Measurements from ENCODE around the gene SLC29A1. TPM values are rescaled to one million over a fixed set of nuclear protein-coding genes. Genes with fewer than 3 reads are reported as not detected.

SLC29A1 gene
- total and polyA plus RNA-seq, 2 donors (not counting 3 experiments of a cell fraction or from before 2014, with no cell fraction given): 202 to 539 TPM

DNA sequence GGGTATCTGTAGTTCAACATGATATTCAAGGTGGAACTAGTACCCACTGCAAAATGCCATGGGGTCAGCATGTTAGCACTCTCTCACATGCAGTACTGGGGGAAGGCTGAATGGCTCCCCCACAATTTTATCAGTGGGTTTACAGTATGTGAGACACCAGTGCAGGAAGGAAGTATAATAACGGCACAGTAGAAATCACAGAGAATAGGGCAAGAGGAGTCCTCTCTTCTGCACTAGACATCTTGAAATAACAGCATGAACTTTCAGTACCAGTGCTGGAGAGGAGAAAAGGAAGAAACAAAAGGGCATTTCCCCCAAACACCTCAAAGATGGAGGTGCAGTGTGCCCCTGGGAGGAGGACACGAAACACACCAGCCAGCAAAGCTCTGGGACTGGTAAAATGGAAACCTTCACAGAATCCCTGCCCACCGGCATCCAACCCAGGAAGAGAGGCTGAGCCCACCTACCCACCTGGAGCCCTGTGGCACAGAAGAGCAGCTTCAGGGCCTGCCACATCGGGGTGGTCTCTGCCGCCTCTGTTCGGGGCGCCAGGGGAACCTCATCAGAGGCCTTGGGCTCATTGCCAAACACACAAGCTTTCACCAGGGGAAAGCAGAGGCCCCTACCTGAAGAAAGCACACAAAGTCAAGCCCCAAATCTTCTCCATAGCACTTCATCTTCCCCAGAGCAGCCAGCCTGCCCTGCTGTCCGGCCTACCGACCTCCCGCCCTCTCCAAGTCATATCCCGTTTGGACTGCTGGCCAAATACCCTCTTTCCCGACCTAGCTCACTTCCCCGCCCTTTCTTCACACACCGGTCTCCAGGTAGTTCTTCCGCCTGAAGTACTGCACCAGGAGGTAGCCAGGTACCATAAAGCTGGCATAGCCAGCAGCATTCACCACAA is 32.7 kb downstream of the SLC29A1 start:
- H3K4me2 ChIP-seq (ENCODE audit: insufficient read depth, low read length): peak overlapping the region; percentile 63
- H3K4me1 ChIP-seq (ENCODE audit: control insufficient read depth, extremely low read depth, insufficient read depth, low read length): peaks cover 13% of the 10 kb centered on the region
- DNase-seq (ENCODE audit: low read depth, low spot score) (no peak), FAIRE-seq (peak; percentile 67)
- H3K27ac ChIP-seq (ENCODE audit: insufficient read depth, low read depth, low read length): peak overlapping the region; percentile 49
- H3K9me3 ChIP-seq (replicated peaks; ENCODE audit: control insufficient read depth, insufficient read depth, low read length): no peaks in the 10 kb centered on the region
- H3K9me1 ChIP-seq (replicated peaks; ENCODE audit: control insufficient read depth, extremely low read depth, insufficient read depth, low read length): no peaks in the 10 kb centered on the region
- H4K20me1 ChIP-seq (replicated peaks; ENCODE audit: control insufficient read depth, extremely low read depth, insufficient read depth, low read length): peaks cover 2% of the 10 kb centered on the region
- no TSS peak for BruUV-seq (replicated peaks)
- no peak overlapping the region for H2AFZ ChIP-seq (ENCODE audit: low read depth, low read length)
- H3K27me3 ChIP-seq (ENCODE audit: control insufficient read depth in 2 of 2, insufficient read depth in 2 of 2, low read length in 2 of 2): no peaks in the 10 kb centered on the region
- H3K9ac ChIP-seq (replicated peaks; ENCODE audit: extremely low read depth, insufficient read depth, low read length): peak overlapping the region; percentile 69
- intact Hi-C loops (cut with micrococcal nuclease): loop anchor here (1.0 to 2.0 kb wide), 2 partner anchors 9 to 35 kb away; partner anchors contain the start of gene HSP90AB1
- ChIA-PET POLR2A (interaction anchor here (0.6 to 2.9 kb wide), 5 partner anchors 9 to 160 kb away, joined by 3 to 49 read pairs (median 4); partner anchors contain the start of genes HSP90AB1 and TMEM63B), CTCF (interaction anchor here (0.8 to 3.3 kb wide), 20 partner anchors 10 to 159 kb away, joined by 3 to 38 read pairs (median 4); partner anchors contain the start of gene HSP90AB1)
- dilution Hi-C loops (cut with MboI; ENCODE audit: extremely low pct_ligation_motif_present, low sequenced_read_pairs): no loop called here
- peaks cover 34% of the 10 kb centered on the region for H3K79me2 ChIP-seq (ENCODE audit: control insufficient read depth, insufficient read depth, low read length)
- peak overlapping the region; percentile 67 to 89 (median 74) for H3K4me3 ChIP-seq (replicated peaks in 1 of 3; ENCODE audit: insufficient read depth in 1 of 3, low read depth in 1 of 3, low read length in 3 of 3)
- peaks cover 25 to 51% of the 10 kb centered on the region in 2 experiments for H3K36me3 ChIP-seq (ENCODE audit: control insufficient read depth in 2 of 2, extremely low read depth in 1 of 2, insufficient read depth in 2 of 2, low read length in 2 of 2)
- TF ChIP-seq GATA2 (IDR thresholded peaks at IDR 0.05; ENCODE audit: insufficient read depth, insufficient read length, low read depth, low read length): no peak
- TF ChIP-seq, protein P1, sequence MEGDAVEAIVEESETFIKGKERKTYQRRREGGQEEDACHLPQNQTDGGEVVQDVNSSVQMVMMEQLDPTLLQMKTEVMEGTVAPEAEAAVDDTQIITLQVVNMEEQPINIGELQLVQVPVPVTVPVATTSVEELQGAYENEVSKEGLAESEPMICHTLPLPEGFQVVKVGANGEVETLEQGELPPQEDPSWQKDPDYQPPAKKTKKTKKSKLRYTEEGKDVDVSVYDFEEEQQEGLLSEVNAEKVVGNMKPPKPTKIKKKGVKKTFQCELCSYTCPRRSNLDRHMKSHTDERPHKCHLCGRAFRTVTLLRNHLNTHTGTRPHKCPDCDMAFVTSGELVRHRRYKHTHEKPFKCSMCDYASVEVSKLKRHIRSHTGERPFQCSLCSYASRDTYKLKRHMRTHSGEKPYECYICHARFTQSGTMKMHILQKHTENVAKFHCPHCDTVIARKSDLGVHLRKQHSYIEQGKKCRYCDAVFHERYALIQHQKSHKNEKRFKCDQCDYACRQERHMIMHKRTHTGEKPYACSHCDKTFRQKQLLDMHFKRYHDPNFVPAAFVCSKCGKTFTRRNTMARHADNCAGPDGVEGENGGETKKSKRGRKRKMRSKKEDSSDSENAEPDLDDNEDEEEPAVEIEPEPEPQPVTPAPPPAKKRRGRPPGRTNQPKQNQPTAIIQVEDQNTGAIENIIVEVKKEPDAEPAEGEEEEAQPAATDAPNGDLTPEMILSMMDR (IDR thresholded peaks at IDR 0.05; ENCODE audit: extremely low read depth in 1 of 2, insufficient read depth in 1 of 2, low read depth in 1 of 2, low read length in 2 of 2): no peak
- no peak for TF ChIP-seq EZH2 (IDR thresholded peaks at IDR 0.05; ENCODE audit: borderline replicate concordance, low read depth, low read length, severe bottlenecking)
- peak; percentile 29 for TF ChIP-seq POLR2AphosphoS5 (IDR thresholded peaks at IDR 0.05; ENCODE audit: insufficient read depth, low read depth, low read length)
